Astrocyte of the spinal cord (primary cell): ENCODE data around the gene FOXB2.

Source experiments
- DNase-seq: peaks from one replicate; pipeline ENCODE4 v3.0.0; 2011; ENCODE audit warnings: low read depth, low spot score
- H3K4me3 ChIP-seq: 2 replicates; pipeline ENCODE4 v1.5.1; 2011; ENCODE audit warnings: low read depth, mild to moderate bottlenecking, low read length, moderate library complexity
- in situ Hi-C: cut with HindIII; loops from 2 replicates; pipeline ENCODE4 v1.10.0; 2017; ENCODE audit warnings: low sequenced_read_pairs
- TF ChIP-seq, protein P1 (sequence below): IDR thresholded peaks from 2 replicates; pipeline ENCODE4 v1.5.1; 2012; ENCODE audit warnings: low read depth, mild to moderate bottlenecking, low read length, inconsistent platforms

The FOXB2 gene

DNA sequence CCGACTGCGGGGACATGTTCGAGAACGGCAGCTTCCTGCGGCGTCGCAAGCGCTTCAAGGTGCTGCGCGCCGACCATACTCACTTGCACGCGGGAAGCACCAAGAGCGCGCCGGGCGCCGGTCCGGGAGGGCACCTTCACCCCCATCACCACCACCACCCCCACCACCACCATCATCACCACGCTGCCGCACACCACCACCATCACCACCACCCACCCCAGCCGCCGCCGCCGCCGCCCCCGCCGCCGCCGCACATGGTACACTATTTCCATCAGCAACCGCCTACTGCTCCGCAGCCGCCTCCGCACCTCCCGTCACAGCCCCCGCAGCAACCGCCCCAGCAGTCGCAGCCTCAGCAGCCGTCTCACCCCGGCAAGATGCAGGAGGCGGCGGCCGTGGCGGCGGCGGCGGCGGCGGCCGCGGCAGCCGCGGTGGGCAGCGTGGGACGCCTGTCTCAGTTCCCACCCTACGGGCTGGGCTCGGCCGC, 514 bp downstream of the FOXB2 start:
- DNase-seq, result no peak
- TF ChIP-seq, protein P1, sequence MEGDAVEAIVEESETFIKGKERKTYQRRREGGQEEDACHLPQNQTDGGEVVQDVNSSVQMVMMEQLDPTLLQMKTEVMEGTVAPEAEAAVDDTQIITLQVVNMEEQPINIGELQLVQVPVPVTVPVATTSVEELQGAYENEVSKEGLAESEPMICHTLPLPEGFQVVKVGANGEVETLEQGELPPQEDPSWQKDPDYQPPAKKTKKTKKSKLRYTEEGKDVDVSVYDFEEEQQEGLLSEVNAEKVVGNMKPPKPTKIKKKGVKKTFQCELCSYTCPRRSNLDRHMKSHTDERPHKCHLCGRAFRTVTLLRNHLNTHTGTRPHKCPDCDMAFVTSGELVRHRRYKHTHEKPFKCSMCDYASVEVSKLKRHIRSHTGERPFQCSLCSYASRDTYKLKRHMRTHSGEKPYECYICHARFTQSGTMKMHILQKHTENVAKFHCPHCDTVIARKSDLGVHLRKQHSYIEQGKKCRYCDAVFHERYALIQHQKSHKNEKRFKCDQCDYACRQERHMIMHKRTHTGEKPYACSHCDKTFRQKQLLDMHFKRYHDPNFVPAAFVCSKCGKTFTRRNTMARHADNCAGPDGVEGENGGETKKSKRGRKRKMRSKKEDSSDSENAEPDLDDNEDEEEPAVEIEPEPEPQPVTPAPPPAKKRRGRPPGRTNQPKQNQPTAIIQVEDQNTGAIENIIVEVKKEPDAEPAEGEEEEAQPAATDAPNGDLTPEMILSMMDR, result no peak
- in situ Hi-C loops, result no loop called here
- H3K4me3 ChIP-seq, result no peak overlapping the region

DNA sequence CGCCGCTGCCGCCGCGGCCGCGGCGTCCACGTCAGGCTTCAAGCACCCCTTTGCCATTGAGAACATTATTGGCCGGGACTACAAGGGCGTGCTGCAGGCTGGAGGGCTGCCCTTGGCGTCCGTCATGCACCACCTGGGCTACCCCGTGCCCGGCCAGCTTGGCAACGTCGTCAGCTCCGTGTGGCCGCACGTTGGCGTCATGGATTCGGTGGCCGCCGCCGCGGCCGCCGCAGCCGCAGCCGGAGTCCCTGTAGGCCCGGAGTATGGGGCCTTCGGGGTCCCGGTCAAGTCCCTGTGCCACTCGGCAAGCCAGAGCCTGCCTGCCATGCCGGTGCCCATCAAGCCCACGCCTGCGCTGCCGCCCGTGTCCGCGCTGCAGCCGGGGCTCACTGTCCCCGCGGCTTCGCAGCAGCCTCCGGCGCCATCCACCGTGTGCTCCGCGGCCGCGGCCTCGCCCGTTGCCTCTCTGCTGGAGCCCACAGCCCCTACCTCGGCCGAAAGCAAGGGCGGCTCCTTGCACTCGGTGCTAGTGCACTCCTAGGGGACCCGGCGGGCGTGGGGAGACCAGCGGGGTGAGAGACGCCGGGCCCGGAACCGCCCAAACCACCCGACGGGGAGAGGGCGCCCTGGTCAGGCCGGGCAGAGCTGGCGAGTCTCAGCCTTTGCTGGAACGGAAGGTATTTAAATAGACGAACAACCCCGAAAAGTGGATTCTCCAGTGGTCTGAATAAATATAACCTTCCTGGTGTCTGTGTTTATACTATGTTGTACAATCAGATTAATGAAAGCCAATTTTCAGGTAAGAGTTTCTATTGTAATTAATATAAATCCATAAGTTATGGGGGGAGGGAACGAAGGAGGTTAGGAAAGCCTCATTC, 1.2 kb downstream of the FOXB2 start:
- TF ChIP-seq, protein P1, result no peak
- DNase-seq, result no peak
- no peak overlapping the region for H3K4me3 ChIP-seq
- in situ Hi-C loops, result no loop called here

DNA sequence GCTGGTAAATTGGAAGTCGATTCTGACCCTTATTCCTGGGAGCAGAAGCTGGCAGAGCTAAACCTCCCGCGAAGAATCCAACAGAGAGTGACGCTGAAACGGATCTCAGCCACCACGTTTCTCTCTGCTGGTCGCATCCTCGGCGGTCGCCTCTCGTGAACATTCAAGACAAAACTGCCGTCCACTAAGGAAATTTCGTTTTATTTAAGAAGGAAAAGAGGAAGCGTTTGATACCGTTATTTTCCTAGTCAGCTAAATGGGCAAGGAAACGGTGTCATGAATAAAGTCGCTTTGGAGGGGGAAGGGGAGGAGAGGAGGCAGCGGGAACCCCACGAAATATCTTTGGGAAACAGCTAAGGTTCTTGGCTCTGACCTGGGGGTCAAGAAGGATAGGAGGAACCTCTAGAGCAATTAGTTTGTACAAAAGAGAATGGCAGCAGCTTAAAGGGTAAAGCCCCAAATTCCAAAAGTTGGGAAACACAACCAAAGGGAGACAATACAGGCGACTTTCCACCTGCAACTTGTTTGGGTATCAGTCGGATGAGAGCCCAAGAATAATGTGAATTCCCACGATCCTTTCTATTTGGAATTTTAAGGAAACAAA, 1.9 kb downstream of the FOXB2 start:
- no peak overlapping the region for H3K4me3 ChIP-seq
- in situ Hi-C loops, result no loop called here
- peak; percentile 38 for DNase-seq
- TF ChIP-seq, protein P1, result no peak

DNA sequence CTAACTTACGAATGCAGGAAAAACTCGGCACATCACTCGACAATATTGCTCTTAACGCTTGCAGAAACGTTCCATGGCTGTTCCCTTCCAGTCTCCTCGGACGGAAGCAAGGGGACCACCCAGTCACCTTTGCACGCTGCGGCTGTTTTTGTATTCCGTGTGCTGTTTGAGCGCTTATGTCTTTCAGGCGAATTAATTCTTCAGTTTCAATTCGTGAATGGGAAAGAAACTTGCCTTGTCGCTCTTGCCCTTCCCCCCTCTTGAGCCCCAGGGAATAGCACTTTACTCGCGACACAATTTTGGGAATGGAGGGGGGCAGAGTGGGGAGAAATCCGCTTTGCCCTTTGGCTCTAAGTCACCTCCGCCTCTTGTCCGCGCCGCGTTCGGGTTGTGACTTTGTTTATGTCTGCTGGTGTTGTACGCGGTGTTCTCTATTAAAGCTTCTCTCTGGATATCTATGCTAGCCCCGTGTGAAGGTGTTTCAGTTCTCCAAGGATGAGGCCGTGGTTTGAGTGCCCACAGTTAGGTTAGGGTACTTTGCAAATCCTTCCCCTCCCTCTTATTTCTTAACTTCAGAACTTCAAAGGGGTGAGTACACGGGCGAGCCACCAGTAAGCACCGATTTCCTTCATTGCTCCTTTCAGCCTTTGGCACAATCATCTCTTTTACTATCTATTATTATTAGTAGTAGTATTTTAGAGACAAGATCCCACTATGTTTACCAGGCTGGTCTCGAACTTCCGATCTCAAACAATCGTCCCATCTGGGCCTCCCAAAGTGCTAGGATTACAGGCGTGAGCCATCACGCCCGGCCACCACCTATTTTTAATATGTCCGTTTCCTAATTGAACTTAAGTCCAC, 2.7 kb downstream of the FOXB2 start:
- TF ChIP-seq, protein P1, result no peak
- H3K4me3 ChIP-seq, result no peak overlapping the region
- in situ Hi-C loops, result no loop called here
- DNase-seq, result no peak

DNA sequence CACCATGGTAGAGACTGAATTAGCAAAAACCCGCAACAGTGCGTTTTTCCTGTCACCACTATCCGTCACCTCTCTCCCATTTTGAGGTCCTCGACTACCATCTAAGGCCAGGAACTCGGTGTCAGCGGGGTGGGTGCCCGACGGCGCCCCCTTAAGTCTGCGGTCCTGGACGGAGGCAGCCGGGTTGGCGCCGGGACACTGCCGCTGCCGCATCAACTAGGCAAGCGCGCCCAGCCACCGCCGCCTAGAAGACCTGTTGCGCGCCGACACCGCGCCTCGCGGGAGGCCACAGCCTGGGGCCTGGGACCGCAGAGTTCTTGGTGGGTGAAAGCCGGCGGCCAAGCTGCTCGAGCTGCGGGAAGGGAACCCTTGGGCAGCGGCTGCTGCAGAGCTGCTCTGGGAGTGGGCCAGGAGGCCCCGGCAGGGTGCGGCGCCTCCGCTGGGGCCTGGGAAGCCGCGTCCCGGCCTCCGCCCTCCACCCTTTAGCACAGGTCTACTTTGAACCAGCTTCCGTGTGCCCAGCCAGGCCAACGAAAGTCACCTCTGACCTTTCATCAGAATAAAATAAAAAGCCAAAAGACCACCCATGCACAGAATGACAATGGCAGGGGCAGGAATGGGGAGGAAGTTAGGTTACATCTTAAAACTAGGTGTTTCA, 3.5 kb downstream of the FOXB2 start:
- TF ChIP-seq, protein P1, result peak; percentile 1
- no peak for DNase-seq
- in situ Hi-C loops, result no loop called here
- H3K4me3 ChIP-seq, result no peak overlapping the region

DNA sequence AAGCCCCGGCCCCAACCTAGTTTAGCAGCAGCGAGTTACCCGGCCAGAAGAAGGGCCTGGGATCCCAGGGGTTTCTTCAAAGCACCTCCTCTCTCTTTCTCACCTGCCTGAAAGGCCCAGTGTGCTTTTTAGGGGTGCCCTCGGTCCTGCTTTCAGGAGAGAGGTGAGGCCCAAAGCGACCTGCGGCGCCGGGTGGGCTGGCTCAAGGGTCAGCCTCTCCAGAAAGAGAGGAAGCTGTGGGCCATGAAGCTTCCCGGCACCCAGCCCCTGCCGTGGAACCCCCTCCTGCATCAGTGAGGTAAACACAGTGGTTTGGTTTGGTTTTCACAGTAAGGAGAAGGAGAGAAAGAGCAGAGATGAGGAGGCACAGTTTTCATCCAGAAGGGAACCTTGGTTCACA, 4.3 kb downstream of the FOXB2 start:
- in situ Hi-C loops, result no loop called here
- TF ChIP-seq, protein P1, result no peak
- no peak for DNase-seq
- no peak overlapping the region for H3K4me3 ChIP-seq
